GM23248 (cell line): Measurements from ENCODE around the gene GNAQ. TPM values are rescaled to one million over a fixed set of nuclear protein-coding genes. Genes with fewer than 3 reads are reported as not detected.

Experiments
- DNase-seq: peaks from one replicate; pipeline ENCODE4 v3.0.0-alpha.2; 2015
- H2AFZ ChIP-seq: fragments of 200-600 bp; sonication (generic); 2 replicates; pipeline ENCODE4 v1.6.1; 2016; ENCODE audit warnings: antibody characterized with exemption
- H3F3A ChIP-seq: fragments of 200-600 bp; sonication (generic); 2 replicates; pipeline ENCODE4 v1.6.1; 2016; ENCODE audit warnings: mild to moderate bottlenecking, antibody characterized with exemption, mixed run types; ENCODE audit not compliant: insufficient read depth
- H3K27ac ChIP-seq: fragments of 200-600 bp; sonication (generic); 2 replicates; pipeline ENCODE4 v1.5.1; 2016; ENCODE audit warnings: mild to moderate bottlenecking
- H3K27me3 ChIP-seq: fragments of 200-600 bp; sonication (generic); replicated peaks from 2 replicates; pipeline ENCODE4 v1.6.1; 2016; ENCODE audit warnings: mild to moderate bottlenecking; ENCODE audit not compliant: insufficient read depth
- H3K36me3 ChIP-seq: fragments of 200-600 bp; sonication (generic); 2 replicates; pipeline ENCODE4 v1.6.1; 2016; ENCODE audit warnings: low read depth, mild to moderate bottlenecking
- H3K4me1 ChIP-seq: fragments of 200-600 bp; sonication (generic); 2 replicates; pipeline ENCODE4 v1.6.1; 2016; ENCODE audit warnings: mild to moderate bottlenecking; ENCODE audit not compliant: insufficient read depth
- H3K4me2 ChIP-seq: fragments of 200-600 bp; sonication (generic); one replicate; pipeline ENCODE4 v1.6.1; 2016; ENCODE audit warnings: mild to moderate bottlenecking; ENCODE audit not compliant: unreplicated experiment
- H3K4me3 ChIP-seq: fragments of 200-600 bp; sonication (generic); 2 replicates; pipeline ENCODE4 v1.5.1; 2016; ENCODE audit warnings: mild to moderate bottlenecking
- H3K79me2 ChIP-seq: fragments of 200-600 bp; sonication (generic); 2 replicates; pipeline ENCODE4 v1.6.1; 2016; ENCODE audit warnings: mild to moderate bottlenecking; ENCODE audit not compliant: insufficient read depth
- H3K9ac ChIP-seq: fragments of 200-600 bp; sonication (generic); 2 replicates; pipeline ENCODE4 v1.6.1; 2016; ENCODE audit warnings: mild to moderate bottlenecking
- H3K9me2 ChIP-seq: fragments of 200-600 bp; sonication (generic); 2 replicates; pipeline ENCODE4 v1.6.1; 2016; ENCODE audit warnings: mixed run types, mild to moderate bottlenecking, moderate library complexity; ENCODE audit not compliant: insufficient read depth
- H3K9me3 ChIP-seq: fragments of 200-600 bp; sonication (generic); one replicate; pipeline ENCODE4 v1.6.1; 2017; ENCODE audit warnings: low read depth
- H4K20me1 ChIP-seq: fragments of 200-600 bp; sonication (generic); 2 replicates; pipeline ENCODE4 v1.6.0; 2016; ENCODE audit not compliant: insufficient read depth
- EZH2 ChIP-seq: fragments of 200-600 bp; sonication (generic); IDR thresholded peaks from 2 replicates; pipeline ENCODE4 v1.6.1; 2018; ENCODE audit warnings: antibody characterized with exemption, mild to moderate bottlenecking; ENCODE audit not compliant: insufficient read depth, poor library complexity, severe bottlenecking
- EZH2phosphoT487 ChIP-seq: fragments of 200-600 bp; sonication (generic); IDR thresholded peaks from 2 replicates; pipeline ENCODE4 v1.6.1; 2018; ENCODE audit warnings: antibody characterized with exemption, moderate library complexity, mild to moderate bottlenecking, low read depth; ENCODE audit not compliant: insufficient read depth
- WGBS, 2 experiments: methylation state at CpG; one replicate each; pipeline ENCODE4 v1.1.6; 2015 to 2017; ENCODE audit warnings: low lambda C conversion rate in 2 of 2, low coverage in 1 of 2; ENCODE audit errors: missing lambda C conversion rate in 2 of 2; 5-methylcytosine and 5-hydroxymethylcytosine counted together
- in situ Hi-C: fragments of 300-500 bp; cut with MboI; formaldehyde crosslinking; loops from 2 replicates; pipeline ENCODE4 v1.15.0; 2020
- polyA plus RNA-seq: library from polyadenylated mRNA; unstranded; fragments of >200 nt; fragmentation: Nextera tagmentation; extraction: Ambion mirVana; gene quantifications from 2 replicates; pipeline ENCODE4 v1.2.1, GENCODE V29; 2016
- total RNA-seq: library from RNA; depleted of rRNA; stranded (reverse); fragments of >200 nt; shearing (Covaris generic); gene quantifications from 2 replicates; pipeline ENCODE4 v1.2.3, GENCODE V29; 2014

GNAQ gene
- total and polyA plus RNA-seq, 2 experiments from 2014 or later: 11.5 to 32.7 TPM

GRCh38 chr9:77893706-77894105 lies 137.9 kb downstream of the GNAQ start:
- H3K36me3 ChIP-seq: no peaks in the 10 kb centered on the region
- no peaks in the 10 kb centered on the region for H3K27me3 ChIP-seq
- DNase-seq: no peak
- TF ChIP-seq EZH2phosphoT487 (no peak), EZH2 (no peak)
- no peaks in the 10 kb centered on the region for H3K4me1 ChIP-seq
- no peaks in the 10 kb centered on the region for H3K9me2 ChIP-seq
- H4K20me1 ChIP-seq: no peaks in the 10 kb centered on the region
- H3F3A ChIP-seq: 0 out of 2 replicates have a peak, but pooled peaks cover under 1% of the 10 kb centered on the region
- no peak overlapping the region for H3K4me2 ChIP-seq
- peaks cover 19% of the 10 kb centered on the region; the same call in 1 of the 2 replicates for H3K79me2 ChIP-seq
- WGBS, 2 experiments: 100% methylated on average over 3 of the region's 3 CpGs
- H3K9ac ChIP-seq: no peak overlapping the region
- in situ Hi-C loops: no loop called here
- H3K4me3 ChIP-seq: no peak overlapping the region
- no peak overlapping the region for H2AFZ ChIP-seq
- no peak overlapping the region for H3K27ac ChIP-seq
- no peaks in the 10 kb centered on the region for H3K9me3 ChIP-seq

GRCh38 chr9:77892955-77893514 lies 138.6 kb downstream of the GNAQ start:
- Histone ChIP-seq H2AFZ (no peak overlapping the region), H3K9me3 (no peaks in the 10 kb centered on the region), H3K27ac (no peak overlapping the region), H3K9ac (no peak overlapping the region), H3K27me3 (no peaks in the 10 kb centered on the region), H3K4me1 (no peaks in the 10 kb centered on the region), H3K4me3 (no peak overlapping the region), H3K9me2 (no peaks in the 10 kb centered on the region), H3F3A (no peaks in the 10 kb centered on the region), H3K4me2 (no peak overlapping the region), H3K79me2 (peaks cover 16% of the 10 kb centered on the region; the same call in 1 of the 2 replicates), H4K20me1 (no peaks in the 10 kb centered on the region), H3K36me3 (no peaks in the 10 kb centered on the region)
- DNase-seq: no peak
- TF ChIP-seq EZH2phosphoT487: no peak
- TF ChIP-seq EZH2: no peak
- 95 to 97% methylated on average over 3 of the region's 3 CpGs for WGBS, 2 experiments
- in situ Hi-C loops: no loop called here

GRCh38 chr9:77892171-77892570 lies 139.4 kb downstream of the GNAQ start:
- 95 to 100% methylated on average over 1 of the region's 1 CpG for WGBS, 2 experiments
- Histone ChIP-seq H2AFZ (no peak overlapping the region), H3K79me2 (peaks cover 16% of the 10 kb centered on the region; the same call in 1 of the 2 replicates), H3K27me3 (no peaks in the 10 kb centered on the region), H3K36me3 (no peaks in the 10 kb centered on the region), H4K20me1 (no peaks in the 10 kb centered on the region), H3K4me3 (no peak overlapping the region), H3F3A (no peaks in the 10 kb centered on the region), H3K9me2 (no peaks in the 10 kb centered on the region), H3K4me1 (no peaks in the 10 kb centered on the region), H3K9ac (no peak overlapping the region), H3K9me3 (no peaks in the 10 kb centered on the region), H3K4me2 (no peak overlapping the region), H3K27ac (no peak overlapping the region)
- DNase-seq: no peak
- TF ChIP-seq EZH2 (no peak), EZH2phosphoT487 (no peak)
- in situ Hi-C loops: no loop called here

- Histone ChIP-seq H3F3A (no peaks in the 10 kb centered on the region), H2AFZ (no peak overlapping the region), H3K36me3 (no peaks in the 10 kb centered on the region), H3K4me3 (no peak overlapping the region), H3K27me3 (no peaks in the 10 kb centered on the region), H3K9ac (no peak overlapping the region), H3K4me1 (no peaks in the 10 kb centered on the region), H3K9me3 (no peaks in the 10 kb centered on the region), H3K9me2 (no peaks in the 10 kb centered on the region), H4K20me1 (no peaks in the 10 kb centered on the region), H3K27ac (no peak overlapping the region), H3K79me2 (peaks cover 16% of the 10 kb centered on the region; the same call in 1 of the 2 replicates), H3K4me2 (no peak overlapping the region)
- TF ChIP-seq EZH2 (no peak), EZH2phosphoT487 (no peak)
- WGBS, 2 experiments: 96 to 99% methylated on average over 8 of the region's 8 CpGs
- in situ Hi-C loops: no loop called here
- no peak for DNase-seq
Observed at GRCh38 chr9:77891128-77891800, 140.3 kb downstream of the GNAQ start.
